Fibroblast of gingiva (primary cell): ENCODE results near the gene IRF4.
"Not testable (repeated sequence)": the region's sequence is repeated elsewhere in the genome, so short reads cannot be mapped to it uniquely, and the experiment has no call there.

Experiments used
- DNase-seq: peaks from one replicate; pipeline ENCODE4 v3.0.0-alpha.2; 2011; ENCODE audit warnings: low read depth

Gene IRF4

DNA sequence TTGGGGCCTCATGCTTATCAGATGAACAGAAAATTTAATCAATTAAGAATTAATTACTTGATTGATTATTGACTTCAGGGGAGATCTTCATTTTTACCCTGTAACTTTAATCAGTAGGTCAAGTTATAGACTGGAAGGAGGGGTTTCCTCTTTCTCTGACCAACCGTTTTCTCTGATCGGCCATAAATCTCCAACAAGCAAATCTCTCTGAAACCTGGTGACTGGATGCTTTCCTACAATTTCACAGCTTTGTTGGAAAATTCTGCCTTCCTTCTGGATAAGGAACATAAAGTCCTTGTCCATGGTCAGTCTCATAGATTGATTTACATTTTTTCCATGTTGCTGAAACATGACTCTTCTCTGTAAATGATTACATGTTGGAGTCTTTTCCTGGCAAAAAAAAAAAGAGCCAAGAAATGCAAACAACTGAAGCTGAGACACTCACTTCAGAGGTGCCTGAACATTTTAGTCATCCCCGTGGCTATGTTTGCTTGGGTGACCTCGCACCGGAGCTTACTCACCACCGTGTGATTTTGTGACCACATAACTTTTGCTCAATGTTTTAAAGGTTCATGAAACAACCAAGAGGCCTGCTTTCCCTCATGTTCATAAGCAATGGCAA lies 31.0 kb downstream of the IRF4 start:
- peak; percentile 92 for DNase-seq

DNA sequence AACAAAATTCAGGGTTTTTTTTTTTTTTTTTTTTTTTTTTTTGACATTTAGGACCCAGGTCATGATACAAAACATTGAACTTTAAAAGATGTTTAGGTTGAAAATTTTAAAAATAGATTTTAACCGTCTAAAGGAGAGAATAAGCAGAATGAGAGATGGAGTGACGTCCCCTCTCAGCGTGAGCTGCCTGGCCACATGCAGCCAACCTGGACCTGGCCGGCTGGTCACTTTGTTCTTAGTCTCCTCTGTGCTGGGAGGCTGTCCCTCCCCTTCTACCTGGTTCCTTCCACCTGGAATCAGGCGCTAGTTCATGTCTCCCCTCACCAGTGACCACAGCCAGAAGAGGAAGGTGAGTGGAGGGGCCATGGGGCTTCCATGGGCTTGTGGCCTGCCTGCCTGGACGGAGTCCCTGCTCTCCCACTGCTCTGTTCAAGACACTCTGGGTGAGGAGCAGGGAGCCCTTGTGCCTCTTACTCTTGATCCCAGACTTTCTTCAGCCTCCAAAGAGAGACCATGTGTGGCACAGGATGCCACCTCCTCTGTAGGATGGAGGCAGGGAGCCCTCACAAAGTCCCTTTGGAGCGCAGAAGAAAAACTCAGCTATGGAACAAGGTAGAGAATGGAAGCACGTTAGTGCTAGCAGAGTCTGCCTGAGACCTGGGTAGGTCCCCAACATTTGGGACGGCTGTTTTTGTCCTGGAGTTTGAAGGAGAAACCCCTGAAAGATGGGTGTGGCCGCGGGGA lies 31.7 kb downstream of the IRF4 start:
- no peak for DNase-seq

- no peak for DNase-seq
Observed at GRCh38 chr6:423799-424345, 32.3 kb downstream of the IRF4 start.

- no peak for DNase-seq
Observed at GRCh38 chr6:424741-425417, 33.3 kb downstream of the IRF4 start.

DNA sequence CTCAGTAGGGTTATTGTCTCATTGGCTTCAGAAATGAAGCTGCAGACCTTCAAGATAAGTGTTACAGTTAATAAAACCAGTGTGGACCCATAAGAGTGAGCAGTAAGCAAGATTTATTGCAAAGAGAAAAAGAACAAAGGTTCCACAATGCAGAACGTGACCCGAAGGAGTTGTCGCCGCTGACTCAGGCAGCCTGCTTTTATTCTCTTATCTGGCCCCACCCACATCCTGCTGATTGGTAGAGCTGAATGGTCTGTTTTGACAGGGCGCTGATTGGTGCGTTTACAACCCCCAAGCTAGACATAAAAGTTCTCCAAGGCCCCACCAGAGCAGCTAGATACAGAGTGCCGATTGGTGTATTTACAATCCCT lies 33.9 kb downstream of the IRF4 start:
- DNase-seq: not testable (repeated sequence)

DNA sequence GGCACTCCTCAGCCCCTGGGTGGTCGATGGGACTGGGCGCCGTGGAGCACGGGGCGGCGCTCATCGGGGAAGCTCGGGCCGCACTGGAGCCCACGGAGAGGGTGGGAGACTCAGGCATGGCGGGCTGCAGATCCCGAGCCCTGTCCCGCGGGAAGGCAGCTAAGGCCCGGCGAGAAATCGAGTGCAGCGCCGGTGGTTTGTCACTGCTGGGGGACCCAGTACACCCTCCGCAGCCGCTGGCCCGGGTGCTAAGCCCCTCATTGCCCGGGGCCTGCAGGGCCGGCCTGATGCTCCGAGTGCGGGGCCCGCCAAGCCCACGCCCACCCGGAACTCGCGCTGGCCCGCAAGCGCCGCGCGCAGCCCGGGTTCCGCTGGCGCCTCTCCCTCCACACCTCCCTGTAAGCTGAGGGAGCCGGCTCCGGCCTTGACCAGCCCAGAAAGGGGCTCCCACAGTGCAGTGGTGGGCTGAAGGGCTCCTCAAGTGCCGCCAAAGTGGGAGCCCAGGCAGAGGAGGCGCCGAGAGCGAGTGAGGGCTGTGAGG lies 34.7 kb downstream of the IRF4 start:
- not testable (repeated sequence) for DNase-seq

DNA sequence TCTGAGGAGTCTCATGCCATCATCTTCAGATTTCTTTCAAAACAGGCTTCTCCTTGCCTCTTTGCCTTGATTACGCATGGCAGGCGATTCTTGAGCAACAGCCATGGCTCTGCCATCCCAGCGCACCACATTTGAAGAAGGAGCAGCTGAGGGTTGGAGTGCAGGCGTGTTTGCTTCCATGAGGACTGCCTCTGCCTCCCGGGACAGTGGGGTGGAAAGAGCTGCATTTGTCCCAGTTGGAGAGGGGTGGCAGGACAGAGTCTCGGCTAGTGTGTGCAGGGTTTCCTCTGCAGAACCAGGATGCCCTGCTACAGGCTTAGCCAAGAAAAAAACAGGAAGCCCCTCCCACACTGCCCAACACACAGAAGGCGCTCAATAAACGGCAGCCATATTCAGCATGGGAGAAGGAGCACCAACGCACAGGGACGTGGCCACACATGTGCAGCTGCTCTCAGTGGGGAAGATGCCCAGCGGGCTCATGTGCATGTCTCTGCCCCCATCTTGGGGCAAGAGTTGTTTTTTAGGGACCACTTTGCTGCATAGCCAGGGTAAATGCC lies 36.6 kb downstream of the IRF4 start:
- no peak for DNase-seq

- DNase-seq: no peak
Observed at GRCh38 chr6:429515-430121, 38.1 kb downstream of the IRF4 start.

- no peak for DNase-seq
Observed at GRCh38 chr6:431504-431903, 40.0 kb downstream of the IRF4 start.

- DNase-seq: no peak
Observed at GRCh38 chr6:431986-432385, 40.4 kb downstream of the IRF4 start.

DNA sequence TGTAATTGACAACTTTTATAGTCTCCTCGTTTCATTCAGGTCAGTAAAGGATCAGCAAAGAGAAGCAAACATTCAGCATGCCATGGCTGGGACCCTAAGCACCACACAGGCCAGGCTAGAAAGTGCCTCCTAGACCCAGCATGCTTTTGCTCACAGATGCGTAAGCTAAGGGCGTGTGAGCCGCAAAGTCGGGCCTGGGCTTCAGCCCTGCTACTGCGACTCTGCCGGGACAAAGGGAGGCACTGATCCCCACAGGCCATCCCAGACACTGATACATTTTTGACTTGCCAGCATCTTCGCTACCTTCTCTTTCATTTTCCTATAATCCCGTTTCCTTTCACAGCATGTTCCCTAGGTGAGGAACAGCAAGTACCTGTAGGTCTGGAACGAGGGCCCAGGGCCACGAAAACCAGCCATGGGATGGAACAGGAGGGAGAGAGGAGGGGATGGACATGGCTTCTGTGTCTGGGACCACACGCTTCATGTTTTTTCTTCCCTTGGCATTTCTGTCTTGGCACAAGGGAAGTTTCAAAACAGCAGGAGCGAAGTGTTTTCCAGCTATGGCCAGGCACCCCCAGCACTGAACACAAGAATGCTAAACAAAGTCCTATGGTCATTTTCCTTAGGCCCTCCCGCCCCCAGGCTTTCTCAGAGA lies 42.6 kb downstream of the IRF4 start:
- no peak for DNase-seq

DNA sequence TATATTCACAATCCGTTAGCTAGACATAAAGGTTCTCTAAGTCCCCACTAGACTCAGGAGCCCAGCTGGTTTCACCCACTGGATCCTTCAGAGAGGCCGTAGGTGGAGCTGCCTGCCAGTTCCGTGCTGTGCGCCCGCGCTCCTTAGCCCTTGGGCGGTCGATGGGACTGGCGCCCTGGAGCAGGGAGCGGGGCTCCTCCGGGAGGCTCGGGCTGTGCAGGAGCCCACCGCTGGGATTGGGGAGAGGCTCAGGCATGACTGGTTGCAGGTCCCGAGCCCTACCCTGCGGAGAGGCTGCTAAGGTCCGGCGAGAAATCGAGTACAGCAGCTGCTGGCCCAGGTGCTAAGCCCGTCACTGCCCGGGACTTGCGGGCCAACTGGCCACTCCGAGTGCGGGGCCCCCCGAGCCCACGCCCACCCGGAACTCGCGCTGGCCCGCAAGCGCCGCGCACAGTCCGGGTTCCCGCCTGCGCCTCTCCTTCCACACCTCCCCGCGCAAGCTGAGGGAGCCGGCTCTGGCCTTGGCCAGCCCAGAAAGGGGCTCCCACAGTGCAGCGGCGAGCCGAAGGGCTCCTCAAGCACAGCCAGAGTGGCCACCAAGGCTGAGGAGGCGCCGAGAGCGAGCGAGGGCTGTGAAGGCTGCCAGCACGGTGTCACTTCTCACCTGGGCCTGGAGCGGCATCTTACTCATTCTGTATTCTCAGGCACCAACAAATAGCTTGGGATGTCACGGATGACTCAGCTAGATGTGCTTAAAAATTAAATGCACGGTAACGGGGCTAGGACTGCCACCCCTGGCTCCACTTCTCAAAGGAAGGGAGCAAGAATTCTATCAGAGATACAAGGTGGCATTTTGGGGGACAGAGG lies 44.1 kb downstream of the IRF4 start:
- DNase-seq: no peak

DNA sequence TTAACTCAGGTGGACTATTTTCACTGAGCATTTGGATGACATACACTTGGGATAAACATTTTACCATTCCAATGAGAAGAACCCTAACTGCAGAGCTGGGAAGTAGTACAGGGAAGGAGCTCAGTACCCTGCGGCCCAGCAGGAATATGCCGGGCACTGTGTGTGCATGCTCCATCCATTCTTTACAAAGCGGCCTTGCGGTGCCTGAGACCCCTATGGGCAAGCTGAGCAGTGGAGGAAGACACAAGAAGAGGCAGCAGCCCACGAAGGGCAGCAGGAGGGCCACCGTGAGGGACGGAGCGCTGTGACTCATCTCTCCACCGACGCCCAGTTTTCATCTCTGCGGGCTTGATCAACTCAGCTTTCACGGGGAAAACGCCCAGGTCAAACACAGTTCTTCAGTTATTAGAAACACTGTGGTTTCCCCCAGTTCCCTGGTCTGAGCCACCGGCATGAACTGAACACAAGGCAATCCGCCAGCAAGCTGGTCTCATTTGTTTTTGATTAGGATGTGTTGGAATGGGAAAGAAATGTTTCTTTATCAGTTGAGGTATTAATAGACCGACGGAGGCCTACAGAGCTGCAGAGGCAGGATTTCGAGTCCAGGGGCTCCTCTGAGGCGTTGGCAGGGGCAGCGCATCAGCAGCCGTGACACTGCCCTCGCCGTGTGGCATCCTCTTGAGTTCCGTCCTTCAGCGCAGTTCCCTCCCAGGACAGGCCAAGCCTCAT lies 44.9 kb downstream of the IRF4 start:
- peak; percentile 81 for DNase-seq

DNA sequence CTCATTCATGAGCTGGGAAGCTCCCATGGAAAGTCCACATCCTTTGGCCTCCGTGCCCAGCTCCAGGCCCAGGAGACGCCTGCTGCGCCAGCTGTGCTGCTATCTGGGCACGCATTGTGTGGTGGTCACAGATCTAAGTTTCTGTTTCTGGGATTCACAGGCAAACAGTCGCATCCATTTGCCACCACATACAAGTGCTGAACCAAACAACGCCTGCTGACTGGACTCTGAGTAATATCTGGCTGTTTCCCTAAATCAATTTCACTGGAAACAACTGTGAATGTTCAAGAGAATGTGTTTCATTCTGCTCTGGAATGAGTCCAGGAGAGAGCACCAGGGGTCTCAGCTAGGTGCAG lies 45.5 kb downstream of the IRF4 start:
- no peak for DNase-seq

- DNase-seq: no peak
Observed at GRCh38 chr6:438634-439170, 47.1 kb downstream of the IRF4 start.

DNA sequence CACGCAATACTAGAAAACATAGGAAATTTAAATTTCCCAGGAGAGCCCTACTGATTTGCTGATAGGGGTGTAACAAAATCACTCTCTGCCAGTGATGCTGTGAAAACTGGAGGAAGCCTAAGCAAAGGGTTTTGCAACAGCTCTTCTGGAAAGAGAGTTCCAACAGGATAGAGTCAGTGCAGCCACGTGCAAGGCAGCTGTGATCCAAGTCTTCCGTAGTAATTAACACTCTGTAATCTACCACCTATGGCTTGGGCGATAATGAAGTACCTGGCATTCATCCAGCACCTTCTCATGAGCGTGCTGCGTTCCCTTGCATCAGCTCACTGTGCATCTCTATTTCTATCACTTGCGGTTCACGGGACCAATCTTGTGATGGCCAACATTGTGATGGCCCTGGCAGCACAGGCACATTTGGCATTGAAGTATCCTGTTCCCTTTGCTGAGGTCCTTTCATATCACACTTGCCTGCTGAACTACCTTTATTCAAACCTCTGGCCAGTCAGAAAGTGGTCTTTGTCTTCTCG lies 48.2 kb downstream of the IRF4 start:
- DNase-seq: peak; percentile 18

GRCh38 chr6:441126-441920 lies 49.8 kb downstream of the IRF4 start:
- no peak for DNase-seq

DNA sequence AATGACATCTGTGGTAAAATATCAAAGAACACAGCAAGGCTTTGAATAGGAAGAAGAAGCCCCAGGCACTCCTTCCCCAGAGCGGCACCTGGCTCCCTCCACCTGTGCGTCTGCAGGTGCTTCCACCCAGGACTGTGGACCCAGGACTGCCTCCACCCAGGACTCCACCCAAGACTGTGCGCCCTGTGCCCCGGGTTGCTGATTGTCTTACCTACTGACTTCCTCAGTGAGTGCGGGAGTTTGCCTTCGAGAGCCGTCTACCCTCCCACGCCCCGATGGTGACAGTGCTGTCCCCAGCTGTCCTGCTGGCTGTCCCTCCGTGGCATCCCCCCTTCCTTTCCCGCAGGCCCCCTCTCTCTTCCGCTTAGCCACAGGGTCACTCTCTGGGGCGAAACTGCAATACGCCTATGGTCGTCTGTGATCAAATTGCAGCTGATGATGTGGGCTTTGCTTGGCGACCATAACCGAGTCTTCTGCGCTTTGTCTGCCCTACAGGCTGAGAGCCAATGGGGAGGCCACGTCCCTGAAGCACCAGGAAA lies 52.1 kb downstream of the IRF4 start:
- no peak for DNase-seq
